Measurements from ENCODE around the gene ZNF224.

DNA sequence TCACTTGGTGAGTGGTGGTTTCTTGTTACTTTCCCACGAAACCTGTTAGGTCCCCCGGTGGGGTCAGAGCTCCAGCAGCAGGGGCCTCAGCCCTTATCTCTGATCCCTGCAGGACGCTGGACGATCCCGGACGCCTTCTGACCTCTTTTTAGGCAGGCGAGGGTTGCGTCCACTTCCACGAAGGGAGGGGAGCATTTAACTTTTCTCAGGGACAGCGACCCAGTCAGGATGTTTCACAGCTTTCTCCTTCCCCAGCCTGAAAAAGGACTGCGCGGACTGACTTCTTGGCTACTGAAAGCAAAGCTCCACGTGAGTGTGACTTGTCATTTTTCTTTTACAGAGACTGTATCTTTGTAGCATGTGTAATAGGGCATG lies 47.9 kb downstream of the ZNF224 start:
- TF ChIP-seq, protein P1, sequence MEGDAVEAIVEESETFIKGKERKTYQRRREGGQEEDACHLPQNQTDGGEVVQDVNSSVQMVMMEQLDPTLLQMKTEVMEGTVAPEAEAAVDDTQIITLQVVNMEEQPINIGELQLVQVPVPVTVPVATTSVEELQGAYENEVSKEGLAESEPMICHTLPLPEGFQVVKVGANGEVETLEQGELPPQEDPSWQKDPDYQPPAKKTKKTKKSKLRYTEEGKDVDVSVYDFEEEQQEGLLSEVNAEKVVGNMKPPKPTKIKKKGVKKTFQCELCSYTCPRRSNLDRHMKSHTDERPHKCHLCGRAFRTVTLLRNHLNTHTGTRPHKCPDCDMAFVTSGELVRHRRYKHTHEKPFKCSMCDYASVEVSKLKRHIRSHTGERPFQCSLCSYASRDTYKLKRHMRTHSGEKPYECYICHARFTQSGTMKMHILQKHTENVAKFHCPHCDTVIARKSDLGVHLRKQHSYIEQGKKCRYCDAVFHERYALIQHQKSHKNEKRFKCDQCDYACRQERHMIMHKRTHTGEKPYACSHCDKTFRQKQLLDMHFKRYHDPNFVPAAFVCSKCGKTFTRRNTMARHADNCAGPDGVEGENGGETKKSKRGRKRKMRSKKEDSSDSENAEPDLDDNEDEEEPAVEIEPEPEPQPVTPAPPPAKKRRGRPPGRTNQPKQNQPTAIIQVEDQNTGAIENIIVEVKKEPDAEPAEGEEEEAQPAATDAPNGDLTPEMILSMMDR (IDR thresholded peaks at IDR 0.05), result no peak
- TF ChIP-seq POLR2A (IDR thresholded peaks at IDR 0.05) (no peak), EP300 (IDR thresholded peaks at IDR 0.05) (no peak)

Data from tibial nerve (tissue), 4 donors.